Measurements from ENCODE around the gene NDC80.

DNA sequence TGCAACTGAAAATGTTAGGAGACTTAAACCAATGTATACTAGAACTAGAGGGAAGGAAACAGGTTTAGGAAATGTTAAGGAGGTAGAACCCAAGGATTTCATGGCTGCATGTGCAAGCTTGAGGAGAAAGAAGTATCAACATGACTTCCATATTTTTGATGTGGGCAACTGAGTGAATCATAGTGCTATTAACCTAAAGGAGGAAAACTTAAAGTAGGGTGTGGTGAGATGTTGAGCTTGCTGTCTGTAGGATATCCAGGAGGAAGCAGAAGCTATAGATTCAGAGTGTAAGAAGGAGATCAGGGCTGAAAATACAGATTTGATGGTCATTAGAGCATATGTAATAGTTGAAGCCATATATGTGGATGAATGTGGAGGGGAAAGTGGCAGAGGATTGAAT lies 31.5 kb downstream of the NDC80 start:
- TF ChIP-seq, protein P1, sequence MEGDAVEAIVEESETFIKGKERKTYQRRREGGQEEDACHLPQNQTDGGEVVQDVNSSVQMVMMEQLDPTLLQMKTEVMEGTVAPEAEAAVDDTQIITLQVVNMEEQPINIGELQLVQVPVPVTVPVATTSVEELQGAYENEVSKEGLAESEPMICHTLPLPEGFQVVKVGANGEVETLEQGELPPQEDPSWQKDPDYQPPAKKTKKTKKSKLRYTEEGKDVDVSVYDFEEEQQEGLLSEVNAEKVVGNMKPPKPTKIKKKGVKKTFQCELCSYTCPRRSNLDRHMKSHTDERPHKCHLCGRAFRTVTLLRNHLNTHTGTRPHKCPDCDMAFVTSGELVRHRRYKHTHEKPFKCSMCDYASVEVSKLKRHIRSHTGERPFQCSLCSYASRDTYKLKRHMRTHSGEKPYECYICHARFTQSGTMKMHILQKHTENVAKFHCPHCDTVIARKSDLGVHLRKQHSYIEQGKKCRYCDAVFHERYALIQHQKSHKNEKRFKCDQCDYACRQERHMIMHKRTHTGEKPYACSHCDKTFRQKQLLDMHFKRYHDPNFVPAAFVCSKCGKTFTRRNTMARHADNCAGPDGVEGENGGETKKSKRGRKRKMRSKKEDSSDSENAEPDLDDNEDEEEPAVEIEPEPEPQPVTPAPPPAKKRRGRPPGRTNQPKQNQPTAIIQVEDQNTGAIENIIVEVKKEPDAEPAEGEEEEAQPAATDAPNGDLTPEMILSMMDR (IDR thresholded peaks at IDR 0.05; ENCODE audit: low read length) = no peak
- no peak for TF ChIP-seq EZH2 (optimal IDR thresholded peaks at IDR 0.05; ENCODE audit: low read depth, low read length)
- no peak for TF ChIP-seq EZH2phosphoT487 (IDR thresholded peaks at IDR 0.05; ENCODE audit: low read length)
